Upper lobe of right lung (tissue), 1 donor: ENCODE results near the gene TBC1D22A. TPM values are rescaled to one million over a fixed set of nuclear protein-coding genes. Genes with fewer than 3 reads are reported as not detected.
A peak's percentile ranks its signal among the peaks of the same experiment; 100 is the strongest.

ENCODE experiments used
- ATAC-seq: fragments of 200-7000 bp; cut with Tn5 transposase; one replicate; pipeline ENCODE4 v1.9.1; 2020; ENCODE audit warnings: mild to moderate bottlenecking, moderate library complexity
- DNase-seq: peaks from one replicate; pipeline ENCODE4 v3.0.0-alpha.2; 2020
- H3K27ac ChIP-seq: fragments of 200-600 bp; one replicate; pipeline ENCODE4 v1.8.0; 2022
- H3K27me3 ChIP-seq: fragments of 200-600 bp; one replicate; pipeline ENCODE4 v1.8.0; 2022; ENCODE audit warnings: mild to moderate bottlenecking
- H3K36me3 ChIP-seq: fragments of 200-600 bp; one replicate; pipeline ENCODE4 v1.8.0; 2022
- H3K4me1 ChIP-seq: fragments of 200-600 bp; one replicate; pipeline ENCODE4 v1.8.0; 2022
- H3K4me3 ChIP-seq: fragments of 200-600 bp; one replicate; pipeline ENCODE4 v1.8.0; 2022; ENCODE audit warnings: mild to moderate bottlenecking
- H3K9me3 ChIP-seq: fragments of 200-600 bp; one replicate; pipeline ENCODE4 v1.8.0; 2022
- intact Hi-C: fragments of 100-400 bp; cut with DNase I; formaldehyde crosslinking; loops from one replicate; pipeline ENCODE4 v1.11.0; 2022
- total RNA-seq: library from RNA; stranded (reverse); fragmentation: NEBNext Ultra II Directional; extraction: Animal tissue kit (Norgen Biotek cat#: 25700); gene quantifications from one replicate; pipeline ENCODE4 v1.2.1, GENCODE V29; 2021
- TF ChIP-seq, protein P1 (sequence below): fragments of 200-600 bp; IDR thresholded peaks from one replicate; pipeline ENCODE4 v1.8.0; 2022; ENCODE audit warnings: antibody characterized with exemption
- donor health status: DM: no; HTN: yes; CAD: no; lungs with severe emphysema.

The TBC1D22A gene
- total RNA-seq, 1 donor from 2014 or later: 31.3 TPM

- no peak overlapping the region for H3K4me3 ChIP-seq
- intact Hi-C loops: no loop called here
- H3K27ac ChIP-seq: peak overlapping the region; percentile 71
- peaks cover 8% of the 10 kb centered on the region for H3K36me3 ChIP-seq
- H3K9me3 ChIP-seq: no peaks in the 10 kb centered on the region
- peaks cover 10% of the 10 kb centered on the region for H3K4me1 ChIP-seq
- H3K27me3 ChIP-seq: no peaks in the 10 kb centered on the region
- no peak for DNase-seq
- ATAC-seq: no peak
- TF ChIP-seq, protein P1, sequence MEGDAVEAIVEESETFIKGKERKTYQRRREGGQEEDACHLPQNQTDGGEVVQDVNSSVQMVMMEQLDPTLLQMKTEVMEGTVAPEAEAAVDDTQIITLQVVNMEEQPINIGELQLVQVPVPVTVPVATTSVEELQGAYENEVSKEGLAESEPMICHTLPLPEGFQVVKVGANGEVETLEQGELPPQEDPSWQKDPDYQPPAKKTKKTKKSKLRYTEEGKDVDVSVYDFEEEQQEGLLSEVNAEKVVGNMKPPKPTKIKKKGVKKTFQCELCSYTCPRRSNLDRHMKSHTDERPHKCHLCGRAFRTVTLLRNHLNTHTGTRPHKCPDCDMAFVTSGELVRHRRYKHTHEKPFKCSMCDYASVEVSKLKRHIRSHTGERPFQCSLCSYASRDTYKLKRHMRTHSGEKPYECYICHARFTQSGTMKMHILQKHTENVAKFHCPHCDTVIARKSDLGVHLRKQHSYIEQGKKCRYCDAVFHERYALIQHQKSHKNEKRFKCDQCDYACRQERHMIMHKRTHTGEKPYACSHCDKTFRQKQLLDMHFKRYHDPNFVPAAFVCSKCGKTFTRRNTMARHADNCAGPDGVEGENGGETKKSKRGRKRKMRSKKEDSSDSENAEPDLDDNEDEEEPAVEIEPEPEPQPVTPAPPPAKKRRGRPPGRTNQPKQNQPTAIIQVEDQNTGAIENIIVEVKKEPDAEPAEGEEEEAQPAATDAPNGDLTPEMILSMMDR: no peak
Measured at GRCh38 chr22:46971764-46972125, 209.3 kb downstream of the TBC1D22A start.

- DNase-seq (no peak), ATAC-seq (no peak)
- TF ChIP-seq, protein P1: no peak
- Histone ChIP-seq H3K27me3 (no peaks in the 10 kb centered on the region), H3K4me1 (peaks cover 10% of the 10 kb centered on the region), H3K9me3 (no peaks in the 10 kb centered on the region), H3K4me3 (no peak overlapping the region), H3K27ac (peak overlapping the region; percentile 71), H3K36me3 (peaks cover 8% of the 10 kb centered on the region)
- intact Hi-C loops: no loop called here
Measured at GRCh38 chr22:46972256-46972655, 209.8 kb downstream of the TBC1D22A start.

GRCh38 chr22:46972901-46973831 lies 210.7 kb downstream of the TBC1D22A start:
- Histone ChIP-seq H3K36me3 (peaks cover 8% of the 10 kb centered on the region), H3K4me1 (peaks cover 10% of the 10 kb centered on the region), H3K9me3 (no peaks in the 10 kb centered on the region), H3K27me3 (no peaks in the 10 kb centered on the region), H3K27ac (no peak overlapping the region), H3K4me3 (no peak overlapping the region)
- DNase-seq (no peak), ATAC-seq (no peak)
- TF ChIP-seq, protein P1: no peak
- intact Hi-C loops: no loop called here

- intact Hi-C loops: no loop called here
- Histone ChIP-seq H3K4me3 (no peak overlapping the region), H3K9me3 (no peaks in the 10 kb centered on the region)
Measured at GRCh38 chr22:46974077-46974476, 211.6 kb downstream of the TBC1D22A start.

DNA sequence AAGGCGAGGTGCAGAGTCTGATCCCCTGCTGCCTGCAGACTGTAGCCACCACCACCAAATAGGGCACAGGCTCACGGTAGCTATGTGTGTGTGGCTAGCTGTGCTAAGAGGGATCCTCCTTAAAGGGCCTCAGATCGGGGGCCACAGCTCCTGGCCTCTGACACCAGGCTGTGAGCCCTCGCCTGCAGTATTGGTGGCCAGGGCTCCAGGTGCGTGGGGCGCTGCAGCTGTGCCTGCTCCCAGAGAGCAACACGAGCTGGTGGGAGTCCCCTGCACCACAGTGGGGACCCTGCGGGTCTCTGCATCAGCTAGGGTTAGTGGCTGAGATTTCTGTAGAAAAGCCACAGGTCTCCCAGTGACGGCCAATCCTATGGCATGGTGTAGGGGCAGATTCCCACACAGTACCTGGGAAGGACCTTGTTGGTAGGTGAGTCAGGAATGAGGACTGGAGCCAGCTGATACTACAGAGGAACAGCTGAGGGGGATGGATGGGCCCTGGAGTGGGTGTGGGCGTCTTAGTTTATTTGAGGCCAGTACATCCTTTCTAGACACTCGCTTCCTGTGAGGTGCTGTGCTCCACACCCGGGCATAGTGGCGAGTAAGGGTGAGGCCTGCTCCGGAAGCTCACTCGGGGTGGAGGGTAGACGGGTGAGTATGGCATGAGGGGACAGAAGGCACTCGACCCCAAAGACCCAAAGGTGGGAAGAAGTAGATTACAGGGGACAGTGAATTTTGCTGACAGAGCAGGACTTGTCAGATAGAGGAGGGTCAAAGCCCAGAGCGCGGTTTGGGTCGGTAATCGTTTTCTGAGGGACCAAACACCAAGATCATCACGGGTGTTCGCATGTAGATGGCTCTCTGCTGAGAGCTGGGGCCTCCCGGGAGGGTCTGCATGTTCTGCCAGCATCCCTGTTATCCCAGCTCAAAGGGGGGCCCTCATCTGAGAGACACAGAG lies 212.5 kb downstream of the TBC1D22A start:
- peaks cover 14% of the 10 kb centered on the region for H3K36me3 ChIP-seq
- intact Hi-C loops: no loop called here
- peaks cover 10% of the 10 kb centered on the region for H3K4me1 ChIP-seq
- H3K9me3 ChIP-seq: no peaks in the 10 kb centered on the region
- H3K27ac ChIP-seq: no peak overlapping the region
- H3K4me3 ChIP-seq: no peak overlapping the region
- no peaks in the 10 kb centered on the region for H3K27me3 ChIP-seq
- TF ChIP-seq, protein P1: no peak
- no peak for ATAC-seq
- peak; percentile 33 for DNase-seq

More at GRCh38 chr22:46974077-46974476, 211.6 kb downstream of the TBC1D22A start:
- DNase-seq: peak; percentile 59
- Histone ChIP-seq H3K27me3 (no peaks in the 10 kb centered on the region), H3K27ac (no peak overlapping the region), H3K36me3 (peaks cover 8% of the 10 kb centered on the region), H3K4me1 (peaks cover 10% of the 10 kb centered on the region)
- ATAC-seq: no peak
- TF ChIP-seq, protein P1: no peak
